Measurements from ENCODE around the gene DIAPH1.
A peak's percentile ranks its signal among the peaks of the same experiment; 100 is the strongest.

DIAPH1 gene

DNA sequence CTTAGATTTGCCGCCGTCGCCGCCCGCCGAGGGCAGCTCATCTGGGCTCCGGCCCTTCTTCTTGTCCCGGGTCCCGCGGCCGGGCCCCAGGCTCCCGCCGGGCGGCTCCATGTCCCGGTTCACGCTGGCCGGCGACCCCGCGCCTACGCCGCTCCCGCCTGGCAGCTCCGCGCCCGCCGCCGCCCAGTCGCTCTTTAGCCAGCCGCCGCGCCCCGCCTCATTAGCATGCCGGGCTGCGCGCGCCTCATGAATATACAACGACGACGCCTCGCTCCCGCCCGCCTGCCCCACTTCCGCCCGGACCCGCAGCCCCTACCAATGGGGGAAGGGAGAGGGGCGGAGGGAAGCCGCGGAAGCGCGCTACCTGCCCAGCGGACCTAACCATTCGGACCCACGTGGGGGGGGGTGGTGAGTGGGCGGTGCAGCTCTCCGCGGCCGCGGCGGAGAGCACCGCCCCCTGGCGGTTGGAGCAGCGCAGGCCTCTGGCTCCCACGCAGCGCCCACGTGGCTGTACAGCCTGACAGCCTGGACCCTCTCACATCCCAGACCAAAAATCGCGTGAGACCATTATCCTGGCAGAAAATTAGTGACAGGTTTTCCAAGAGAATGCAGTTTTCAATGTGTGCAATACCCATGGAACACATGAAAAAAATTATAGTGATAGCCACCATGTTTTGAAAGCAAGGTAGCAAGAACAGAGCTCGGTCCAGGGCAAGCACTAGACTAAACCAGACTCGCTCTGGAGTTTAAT lies at the start of gene DIAPH1:
Gene DIAPH1 (minus strand): TSS at position 197 of the 751 bp plus-strand sequence. CDS start 86 bp downstream, at position 111.
- peak; percentile 95 for DNase-seq (ENCODE audit: low spot score)

DNA sequence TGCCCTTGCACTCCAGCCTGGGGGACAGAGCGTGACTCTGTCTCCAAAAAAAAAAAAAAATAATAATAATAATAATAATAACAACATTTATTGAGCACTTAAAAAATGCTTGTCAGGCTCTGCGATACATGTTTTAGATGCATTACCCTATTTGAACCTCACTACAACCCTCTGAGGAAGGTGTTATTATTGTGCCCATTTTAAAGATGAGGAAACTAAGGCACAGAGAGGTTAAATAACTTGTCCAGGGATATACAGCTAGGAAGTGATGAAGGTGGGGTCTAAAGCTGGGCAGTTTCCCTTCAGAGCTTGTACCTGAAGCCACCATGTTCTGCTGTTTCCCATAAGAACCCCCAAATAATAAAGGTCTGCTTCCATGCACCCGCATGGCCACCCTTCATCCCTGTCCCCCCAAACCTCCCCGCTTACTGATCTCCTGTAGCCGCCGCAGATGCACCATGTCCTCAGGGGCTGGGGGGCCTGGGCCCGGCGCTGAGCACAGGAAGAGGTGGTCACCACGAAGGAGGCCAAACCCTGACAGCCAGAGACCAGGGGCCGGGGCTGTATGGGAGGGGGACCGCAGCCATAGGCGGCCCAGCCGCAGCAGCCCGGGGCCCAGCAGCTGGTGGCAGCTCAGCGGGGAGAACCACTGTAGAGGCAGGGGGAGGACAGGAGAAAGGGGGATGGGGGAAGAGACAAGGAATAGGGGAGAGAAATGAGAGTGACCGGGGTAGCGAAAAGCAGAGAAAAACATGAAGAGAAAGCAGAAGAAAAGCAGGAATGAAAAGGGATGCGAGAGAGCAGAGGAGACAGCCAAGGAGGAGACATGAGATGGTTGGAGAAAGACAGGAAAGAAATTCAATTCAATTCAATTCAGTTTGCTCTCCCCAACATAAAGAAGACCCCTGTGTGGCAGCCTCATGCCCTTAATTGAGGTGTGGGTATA lies 47.5 kb upstream of the DIAPH1 start:
- no peak for DNase-seq (ENCODE audit: low spot score)

GRCh38 chr5:141664733-141665461 lies 46.1 kb upstream of the DIAPH1 start:
- DNase-seq (ENCODE audit: low spot score): peak; percentile 84

GRCh38 chr5:141663506-141663905 lies 44.7 kb upstream of the DIAPH1 start:
- DNase-seq (ENCODE audit: low spot score): no peak

DNA sequence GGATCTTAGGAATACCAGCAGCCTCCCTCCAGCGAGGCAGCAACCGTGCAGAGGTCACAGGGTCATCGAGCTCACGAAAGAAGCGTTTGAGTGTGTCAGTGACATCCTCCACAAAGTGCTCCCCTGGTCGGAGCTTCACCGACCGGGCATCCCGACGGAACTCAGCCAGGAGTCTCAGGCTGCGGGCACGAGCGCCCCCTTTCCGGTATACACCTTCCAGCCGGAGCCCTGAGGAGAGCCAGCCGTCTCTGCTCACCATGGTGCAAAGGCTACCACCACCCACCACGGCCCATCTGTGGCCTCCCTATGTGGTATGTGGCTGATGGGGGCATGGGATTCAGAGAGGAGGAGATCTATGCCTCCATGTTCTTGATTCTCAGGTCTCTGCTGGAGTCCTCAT lies 43.2 kb upstream of the DIAPH1 start:
- no peak for DNase-seq (ENCODE audit: low spot score)

DNA sequence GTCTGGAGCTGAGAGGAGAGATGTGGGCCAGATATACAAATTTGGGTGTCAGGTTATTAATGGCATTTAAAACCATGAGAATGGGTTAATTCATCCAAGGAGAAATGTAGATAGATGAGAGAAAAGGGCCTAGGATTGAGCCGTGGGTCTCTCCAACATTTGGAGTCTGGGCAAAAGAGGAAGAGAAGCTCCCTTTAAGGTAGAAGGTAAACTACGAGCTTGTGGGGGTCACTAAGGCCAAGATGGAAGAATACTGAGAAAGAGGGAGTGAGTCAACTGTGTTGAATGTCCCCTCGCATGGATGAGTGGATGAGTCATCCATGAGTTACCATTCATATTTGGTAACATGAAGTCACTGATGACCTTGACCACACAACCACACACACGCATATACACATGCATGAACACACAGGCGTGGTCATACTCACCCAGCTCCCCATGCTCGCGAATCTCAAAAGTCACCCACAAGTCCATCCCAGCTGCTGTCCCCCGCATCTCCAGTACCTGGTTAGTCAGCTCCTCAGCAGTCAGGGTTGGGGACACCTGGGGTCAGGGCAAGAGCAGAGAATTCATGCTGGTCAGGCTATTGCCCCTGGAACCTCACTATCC lies 39.2 kb upstream of the DIAPH1 start:
- peak; percentile 85 for DNase-seq (ENCODE audit: low spot score)

DNA sequence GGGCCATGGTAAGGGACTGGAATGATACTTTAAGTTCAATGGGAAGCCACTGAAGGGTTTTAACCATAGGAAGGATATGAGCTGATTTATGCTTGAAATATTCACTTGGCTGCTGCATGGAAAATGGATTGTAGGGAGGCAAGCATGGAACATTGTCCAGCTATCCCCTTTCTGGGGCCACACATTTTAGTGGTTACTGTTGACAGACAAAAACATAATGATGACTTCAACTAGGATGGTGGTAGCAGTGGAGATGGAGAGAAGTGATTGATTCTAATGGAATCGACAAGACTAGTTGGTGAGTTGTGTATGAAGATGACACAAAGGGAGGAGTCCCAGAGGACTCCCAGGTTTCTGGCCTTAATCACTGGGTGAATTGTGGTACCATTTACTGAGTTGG lies 38.6 kb upstream of the DIAPH1 start:
- no peak for DNase-seq (ENCODE audit: low spot score)

- DNase-seq (ENCODE audit: low spot score): no peak
Observed at GRCh38 chr5:141656396-141656795, 37.6 kb upstream of the DIAPH1 start.

DNA sequence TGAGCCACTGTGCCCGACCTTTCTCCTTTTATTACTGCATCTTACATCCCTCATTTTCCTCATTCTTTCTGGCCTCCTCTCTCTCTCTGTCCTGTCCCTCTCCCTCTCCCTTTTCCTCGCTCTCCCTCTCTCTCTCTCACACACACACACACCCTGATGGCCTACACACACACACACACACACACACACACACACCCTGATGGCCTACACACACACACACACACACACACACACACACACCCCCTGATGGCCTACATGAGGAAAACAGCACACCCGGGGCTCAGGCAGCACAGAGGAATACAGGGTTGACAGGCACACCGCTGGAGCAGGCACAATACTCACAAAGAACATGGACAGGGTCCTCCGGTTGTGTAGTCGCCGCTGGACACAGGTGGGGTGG lies 36.2 kb upstream of the DIAPH1 start:
- no peak for DNase-seq (ENCODE audit: low spot score)

- peak; percentile 91 for DNase-seq (ENCODE audit: low spot score)
Observed at GRCh38 chr5:141654298-141654697, 35.5 kb upstream of the DIAPH1 start.

DNA sequence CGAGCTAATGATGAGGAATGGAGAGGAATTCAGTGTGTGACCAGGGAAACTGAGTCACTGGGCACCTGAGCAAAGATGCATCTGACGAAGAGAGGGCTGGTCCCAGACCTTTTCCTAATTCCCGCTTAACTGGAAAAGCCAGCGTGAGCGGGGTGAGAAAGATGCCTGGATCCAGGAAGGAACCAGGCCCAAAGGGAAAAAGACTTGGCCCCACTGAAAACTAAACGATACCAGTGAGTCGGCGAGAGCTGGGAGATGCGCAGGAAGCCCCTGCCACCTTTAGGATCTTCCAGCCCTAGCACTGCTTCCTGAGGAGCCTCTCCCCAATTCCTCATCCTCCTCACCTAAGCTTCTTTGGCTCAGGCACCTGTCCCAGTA lies 32.9 kb upstream of the DIAPH1 start:
- DNase-seq (ENCODE audit: low spot score): no peak

GRCh38 chr5:141650851-141651727 lies 32.3 kb upstream of the DIAPH1 start, which contains the start of gene FCHSD1:
Gene FCHSD1, minus strand, starts transcription at chr5:141651418. Its CDS starts 50 bp downstream, at chr5:141651368.
- peak; percentile 98 for DNase-seq (ENCODE audit: low spot score)

- no peak for DNase-seq (ENCODE audit: low spot score)
Observed at GRCh38 chr5:141649972-141650371, 31.2 kb upstream of the DIAPH1 start.

DNA sequence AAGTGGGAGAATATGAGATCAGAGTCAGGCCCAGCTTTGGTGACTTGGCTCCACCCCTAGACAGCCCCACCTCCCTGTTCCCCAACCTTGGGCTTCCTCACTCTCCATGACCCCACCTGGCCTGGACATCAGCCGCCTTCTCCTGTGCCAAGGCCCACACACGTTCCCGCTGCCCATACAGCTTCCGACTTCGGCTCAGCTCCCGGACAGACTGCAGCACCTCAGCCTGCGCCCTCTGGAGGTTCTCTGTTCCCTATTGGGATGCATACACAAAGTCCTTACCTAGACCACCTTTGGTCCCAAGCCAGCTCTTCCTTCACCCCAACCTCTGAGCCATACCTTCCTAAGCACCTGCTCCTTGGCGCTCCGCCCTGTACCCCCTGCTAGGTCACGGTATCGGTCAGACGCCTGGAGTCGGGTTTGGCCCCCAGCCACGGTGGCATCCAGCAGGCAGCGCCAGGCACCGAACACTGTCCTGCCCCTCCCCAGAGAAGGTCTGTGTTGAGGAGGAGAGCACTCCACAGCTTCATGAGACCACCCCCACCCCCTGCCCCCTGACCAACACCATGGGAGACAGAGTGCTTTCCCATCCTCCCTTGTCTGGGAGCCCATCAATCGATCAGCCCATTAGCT lies 30.4 kb upstream of the DIAPH1 start:
- no peak for DNase-seq (ENCODE audit: low spot score)

GRCh38 chr5:141647851-141648250 lies 29.1 kb upstream of the DIAPH1 start:
- DNase-seq (ENCODE audit: low spot score): no peak

DNA sequence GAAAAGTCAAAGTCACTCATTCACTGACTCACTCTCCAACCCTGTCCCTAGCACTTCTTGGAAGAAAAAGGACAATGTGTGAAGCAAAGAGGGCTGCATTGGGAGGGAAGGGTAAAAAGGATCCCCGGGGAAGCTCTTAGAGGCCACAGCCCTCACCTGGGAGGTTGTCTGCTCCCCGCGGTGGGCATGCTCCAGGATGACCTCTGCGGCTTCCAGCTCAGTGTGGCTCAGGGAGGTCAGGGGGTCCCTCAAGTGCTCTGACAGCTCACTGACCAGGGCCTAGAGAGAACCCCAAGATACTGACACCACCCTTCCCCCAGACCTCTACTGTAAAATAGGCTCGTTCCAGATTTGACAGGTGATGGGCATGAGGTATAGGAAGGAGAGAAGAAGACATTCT lies 28.4 kb upstream of the DIAPH1 start:
- no peak for DNase-seq (ENCODE audit: low spot score)

- DNase-seq (ENCODE audit: low spot score): no peak
Observed at GRCh38 chr5:141646026-141646425, 27.2 kb upstream of the DIAPH1 start.

DNA sequence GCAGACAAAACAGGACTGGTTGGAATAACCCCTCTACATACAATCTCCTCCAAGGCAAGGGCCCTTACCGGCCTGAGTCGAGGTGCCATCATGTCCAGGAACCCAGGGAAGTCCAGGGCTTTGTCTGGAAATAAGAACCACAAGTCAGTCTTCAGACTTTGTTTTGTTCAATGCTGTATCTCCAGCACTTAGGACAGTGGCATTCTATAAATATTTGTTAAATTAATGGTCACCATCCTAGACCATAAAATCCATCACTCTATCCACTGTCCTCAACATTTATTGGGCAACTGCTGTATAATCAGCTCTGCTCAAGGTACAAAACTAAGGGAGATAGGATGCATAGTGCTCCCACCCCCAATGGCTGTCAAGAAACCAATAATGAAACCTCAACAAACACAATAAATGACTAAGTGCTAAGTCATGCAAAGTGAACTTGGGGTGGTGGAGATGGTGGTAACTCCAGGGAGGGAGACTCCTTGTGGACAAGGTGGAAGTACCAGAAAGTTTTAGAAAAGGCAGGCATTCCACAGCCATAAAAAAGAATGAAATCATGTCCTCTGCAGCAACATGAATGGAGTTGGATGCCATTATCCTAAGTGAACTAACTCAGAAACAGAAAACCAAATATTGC lies 23.0 kb upstream of the DIAPH1 start:
- DNase-seq (ENCODE audit: low spot score): peak; percentile 74

GRCh38 chr5:141640698-141641097 lies 21.9 kb upstream of the DIAPH1 start:
- DNase-seq (ENCODE audit: low spot score): no peak

DNA sequence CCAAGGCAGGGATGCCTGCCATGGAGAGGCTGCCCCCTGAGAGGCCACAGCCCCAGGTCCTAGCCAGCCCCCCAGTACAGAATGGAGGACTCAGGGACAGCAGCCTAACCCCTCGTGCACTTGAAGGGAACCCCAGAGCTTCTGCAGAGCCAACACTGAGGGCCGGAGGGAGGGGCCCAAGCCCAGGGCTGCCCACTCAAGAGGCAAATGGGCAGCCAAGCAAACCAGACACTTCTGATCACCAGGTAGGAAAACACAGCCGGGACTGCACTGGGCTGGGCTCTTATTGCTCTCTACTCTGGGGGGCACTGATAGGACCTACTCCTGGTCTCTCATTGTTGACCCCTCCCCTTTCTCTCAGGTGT lies 21.2 kb upstream of the DIAPH1 start:
- no peak for DNase-seq (ENCODE audit: low spot score)
